ENCODE measurements around the gene CHCHD6.

The CHCHD6 gene

DNA sequence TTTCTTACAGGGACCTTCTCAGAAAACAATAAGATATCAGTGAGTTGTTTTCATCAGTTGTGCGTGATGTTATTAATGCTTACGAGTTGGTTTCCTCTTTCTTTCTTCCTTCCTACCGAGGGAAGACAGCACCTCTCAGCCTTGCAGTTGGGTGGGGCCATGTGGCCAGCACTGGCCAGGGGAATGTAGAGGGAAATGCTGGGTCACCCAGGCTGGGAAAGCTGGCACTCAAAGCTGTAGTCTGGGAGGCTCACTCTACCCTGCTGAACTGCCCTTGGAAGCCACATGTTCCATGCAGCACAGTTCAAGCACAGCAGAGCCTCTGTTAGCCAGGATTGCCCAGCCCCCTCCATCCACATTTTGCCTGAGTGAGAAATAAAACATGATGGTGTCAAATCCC is 10.1 kb upstream of the CHCHD6 start:
- Histone ChIP-seq H3K27me3 (ENCODE audit: control insufficient read depth, insufficient read depth, low read length) (peaks cover 5% of the 10 kb centered on the region), H3K36me3 (ENCODE audit: control insufficient read depth, insufficient read depth, low read length) (no peaks in the 10 kb centered on the region), H3K4me1 (ENCODE audit: control insufficient read depth, insufficient read depth, low read length) (no peaks in the 10 kb centered on the region), H3K4me3 (ENCODE audit: low read length) (no peak overlapping the region), H3K9me3 (ENCODE audit: control insufficient read depth, low read length) (no peaks in the 10 kb centered on the region), H3K9ac (ENCODE audit: low read length) (no peak overlapping the region)

- Histone ChIP-seq H3K4me1 (ENCODE audit: control insufficient read depth, insufficient read depth, low read length) (no peaks in the 10 kb centered on the region), H3K4me3 (ENCODE audit: low read length) (no peak overlapping the region), H3K9me3 (ENCODE audit: control insufficient read depth, low read length) (no peaks in the 10 kb centered on the region), H3K9ac (ENCODE audit: low read length) (no peak overlapping the region), H3K27me3 (ENCODE audit: control insufficient read depth, insufficient read depth, low read length) (peaks cover 5% of the 10 kb centered on the region), H3K36me3 (ENCODE audit: control insufficient read depth, insufficient read depth, low read length) (no peaks in the 10 kb centered on the region)
Measured at GRCh38 chr3:126696701-126697267, 7.3 kb upstream of the CHCHD6 start.

DNA sequence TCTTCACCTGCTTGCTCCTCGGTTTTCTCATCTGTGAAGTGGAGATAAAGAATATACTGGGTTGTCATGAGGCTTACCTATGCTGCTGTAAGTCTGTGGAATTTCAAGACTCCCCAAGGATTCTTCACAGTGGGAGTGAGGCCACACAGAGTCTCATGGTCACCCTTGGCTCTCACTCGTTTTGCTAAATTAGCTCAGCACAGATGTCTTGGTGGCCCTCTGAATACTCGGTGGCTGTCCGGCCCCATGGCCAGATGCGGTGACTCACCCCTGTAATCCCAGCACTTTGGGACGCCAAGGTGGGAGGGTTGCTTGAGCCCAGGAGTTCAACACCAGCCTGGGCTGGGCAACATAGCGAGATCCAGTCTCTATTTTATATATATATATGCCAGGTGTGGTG is 5.0 kb upstream of the CHCHD6 start:
- Histone ChIP-seq H3K36me3 (ENCODE audit: control insufficient read depth, insufficient read depth, low read length) (no peaks in the 10 kb centered on the region), H3K27me3 (ENCODE audit: control insufficient read depth, insufficient read depth, low read length) (no peaks in the 10 kb centered on the region), H3K9me3 (ENCODE audit: control insufficient read depth, low read length) (no peaks in the 10 kb centered on the region), H3K4me1 (ENCODE audit: control insufficient read depth, insufficient read depth, low read length) (no peaks in the 10 kb centered on the region), H3K9ac (ENCODE audit: low read length) (no peak overlapping the region), H3K4me3 (ENCODE audit: low read length) (no peak overlapping the region)

GRCh38 chr3:126704494-126705214 is 614 bp downstream of the CHCHD6 start:
- H3K4me3 ChIP-seq (ENCODE audit: low read length): peak overlapping the region; percentile 82
- H3K27me3 ChIP-seq (ENCODE audit: control insufficient read depth, insufficient read depth, low read length): no peaks in the 10 kb centered on the region
- no peaks in the 10 kb centered on the region for H3K36me3 ChIP-seq (ENCODE audit: control insufficient read depth, insufficient read depth, low read length)
- H3K9ac ChIP-seq (ENCODE audit: low read length): peak overlapping the region; percentile 63
- no peaks in the 10 kb centered on the region for H3K9me3 ChIP-seq (ENCODE audit: control insufficient read depth, low read length)
- peaks cover 6% of the 10 kb centered on the region for H3K4me1 ChIP-seq (ENCODE audit: control insufficient read depth, insufficient read depth, low read length)

DNA sequence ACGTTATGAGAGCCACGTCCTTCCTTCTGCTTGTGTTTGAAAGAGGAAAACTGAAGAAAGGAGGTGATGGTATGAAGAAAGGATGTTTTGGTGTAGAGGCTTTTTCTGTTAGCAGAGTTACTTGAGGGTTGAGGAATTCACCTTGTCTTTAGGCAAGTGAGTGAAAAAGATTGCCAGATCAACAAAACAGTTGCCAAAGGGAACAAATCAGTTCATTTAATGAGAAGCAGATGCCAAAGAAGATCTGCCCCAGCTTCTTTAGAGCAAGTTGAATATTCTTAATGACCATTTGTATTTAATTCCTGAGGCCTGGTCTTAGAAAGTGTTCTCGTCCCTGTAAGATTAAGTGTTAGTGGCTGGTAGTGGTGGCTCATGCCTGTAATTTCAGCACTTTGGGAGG is 2.6 kb downstream of the CHCHD6 start:
- Histone ChIP-seq H3K36me3 (ENCODE audit: control insufficient read depth, insufficient read depth, low read length) (no peaks in the 10 kb centered on the region), H3K4me1 (ENCODE audit: control insufficient read depth, insufficient read depth, low read length) (peaks cover 6% of the 10 kb centered on the region)

DNA sequence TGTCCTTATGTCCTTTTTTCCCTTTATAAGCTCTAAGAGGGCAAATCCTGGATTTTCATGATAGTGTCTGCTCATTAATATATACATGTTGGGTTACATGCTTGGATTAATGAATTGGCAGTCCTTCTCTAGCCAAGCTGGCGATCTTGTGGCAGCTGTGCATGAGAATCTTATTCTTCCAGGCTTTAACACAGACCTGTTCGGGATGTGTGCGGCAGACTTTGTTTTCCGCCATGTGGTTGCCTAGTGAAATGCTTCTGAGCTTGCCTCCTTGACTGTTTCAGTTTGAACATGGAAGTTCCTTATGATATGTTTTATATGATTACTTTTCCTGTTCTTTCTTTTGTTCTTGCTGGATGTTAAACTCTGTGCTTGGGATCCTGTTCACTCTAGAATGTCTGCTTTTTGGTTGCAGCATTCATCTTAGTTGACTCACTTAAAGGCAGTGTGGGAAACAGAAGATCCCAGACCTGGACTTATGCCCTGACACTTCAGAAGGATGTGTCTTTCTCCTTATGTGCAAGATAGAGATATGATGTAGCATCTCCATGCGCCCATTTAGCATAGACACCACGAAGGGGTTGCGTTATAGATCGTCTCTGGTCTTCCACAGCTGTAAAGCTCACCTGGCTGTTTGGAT is 7.2 kb downstream of the CHCHD6 start:
- H3K36me3 ChIP-seq (ENCODE audit: control insufficient read depth, insufficient read depth, low read length): no peaks in the 10 kb centered on the region
- H3K4me3 ChIP-seq (ENCODE audit: low read length): no peak overlapping the region
- H3K27me3 ChIP-seq (ENCODE audit: control insufficient read depth, insufficient read depth, low read length): no peaks in the 10 kb centered on the region
- no peak overlapping the region for H3K9ac ChIP-seq (ENCODE audit: low read length)
- H3K9me3 ChIP-seq (ENCODE audit: control insufficient read depth, low read length): no peaks in the 10 kb centered on the region
- H3K4me1 ChIP-seq (ENCODE audit: control insufficient read depth, insufficient read depth, low read length): no peaks in the 10 kb centered on the region

More for the DNA sequence above, 2.6 kb downstream of the CHCHD6 start:
- Histone ChIP-seq H3K9ac (ENCODE audit: low read length) (no peak overlapping the region), H3K9me3 (ENCODE audit: control insufficient read depth, low read length) (no peaks in the 10 kb centered on the region), H3K4me3 (ENCODE audit: low read length) (no peak overlapping the region), H3K27me3 (ENCODE audit: control insufficient read depth, insufficient read depth, low read length) (no peaks in the 10 kb centered on the region)

DNA sequence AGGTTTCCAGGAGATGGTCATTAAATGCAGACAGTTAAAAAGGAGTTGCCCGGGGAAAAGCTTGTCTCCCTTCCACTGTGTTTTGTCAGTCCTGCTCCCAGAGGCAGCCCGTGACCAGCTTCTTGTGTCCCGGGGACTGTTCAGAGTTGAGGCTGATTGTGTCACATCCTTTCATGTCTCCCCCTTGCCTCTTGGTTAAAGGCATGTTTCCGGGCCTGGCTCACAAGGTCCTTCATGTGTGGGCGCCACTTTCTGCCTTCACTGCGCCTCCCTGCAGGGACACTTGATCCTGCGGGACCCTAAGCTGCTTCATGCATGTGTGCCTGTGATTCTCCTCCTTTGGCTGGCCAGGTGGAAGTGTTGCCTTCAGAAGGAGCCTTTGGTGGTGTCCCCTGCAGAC is 9.2 kb downstream of the CHCHD6 start:
- Histone ChIP-seq H3K9me3 (ENCODE audit: control insufficient read depth, low read length) (no peaks in the 10 kb centered on the region), H3K4me3 (ENCODE audit: low read length) (no peak overlapping the region), H3K4me1 (ENCODE audit: control insufficient read depth, insufficient read depth, low read length) (no peaks in the 10 kb centered on the region), H3K9ac (ENCODE audit: low read length) (no peak overlapping the region), H3K27me3 (ENCODE audit: control insufficient read depth, insufficient read depth, low read length) (no peaks in the 10 kb centered on the region), H3K36me3 (ENCODE audit: control insufficient read depth, insufficient read depth, low read length) (no peaks in the 10 kb centered on the region)

DNA sequence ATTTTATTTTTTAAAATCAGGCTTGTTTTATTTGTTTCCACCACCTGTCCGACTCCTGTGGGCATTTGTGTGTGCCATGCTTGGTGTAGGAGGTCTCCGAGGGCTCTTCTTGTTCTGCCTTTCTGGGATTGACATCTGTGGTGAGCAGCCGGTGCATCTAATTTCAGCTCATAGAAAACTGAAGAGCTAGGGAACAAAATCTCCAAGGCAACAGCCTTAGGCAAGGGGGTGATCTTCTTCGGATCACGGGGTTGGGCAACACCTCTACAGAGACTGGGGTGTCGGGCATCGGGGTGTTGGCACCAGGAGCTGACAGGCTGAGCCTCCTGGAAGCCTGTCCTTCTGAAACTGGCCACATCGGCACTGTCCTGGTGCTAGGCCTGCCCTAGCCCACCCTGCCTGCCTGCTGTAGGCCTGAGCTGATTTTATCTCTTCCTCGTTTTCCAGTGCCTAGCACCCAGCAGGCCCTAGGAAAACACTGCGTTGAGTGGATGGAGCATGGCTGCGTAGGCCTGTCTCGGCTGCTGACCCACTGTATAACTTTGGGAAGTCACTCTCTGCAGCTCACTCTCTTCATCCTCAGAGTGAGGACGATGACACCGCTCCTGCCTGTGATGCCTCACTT is 10.3 kb downstream of the CHCHD6 start:
- no peaks in the 10 kb centered on the region for H3K27me3 ChIP-seq (ENCODE audit: control insufficient read depth, insufficient read depth, low read length)
- H3K4me3 ChIP-seq (ENCODE audit: low read length): no peak overlapping the region
- no peak overlapping the region for H3K9ac ChIP-seq (ENCODE audit: low read length)
- H3K4me1 ChIP-seq (ENCODE audit: control insufficient read depth, insufficient read depth, low read length): no peaks in the 10 kb centered on the region
- no peaks in the 10 kb centered on the region for H3K9me3 ChIP-seq (ENCODE audit: control insufficient read depth, low read length)
- no peaks in the 10 kb centered on the region for H3K36me3 ChIP-seq (ENCODE audit: control insufficient read depth, insufficient read depth, low read length)

- Histone ChIP-seq H3K4me3 (ENCODE audit: low read length) (no peak overlapping the region), H3K4me1 (ENCODE audit: control insufficient read depth, insufficient read depth, low read length) (no peaks in the 10 kb centered on the region), H3K27me3 (ENCODE audit: control insufficient read depth, insufficient read depth, low read length) (no peaks in the 10 kb centered on the region)
Measured at GRCh38 chr3:126714921-126715320, 10.9 kb downstream of the CHCHD6 start.

DNA sequence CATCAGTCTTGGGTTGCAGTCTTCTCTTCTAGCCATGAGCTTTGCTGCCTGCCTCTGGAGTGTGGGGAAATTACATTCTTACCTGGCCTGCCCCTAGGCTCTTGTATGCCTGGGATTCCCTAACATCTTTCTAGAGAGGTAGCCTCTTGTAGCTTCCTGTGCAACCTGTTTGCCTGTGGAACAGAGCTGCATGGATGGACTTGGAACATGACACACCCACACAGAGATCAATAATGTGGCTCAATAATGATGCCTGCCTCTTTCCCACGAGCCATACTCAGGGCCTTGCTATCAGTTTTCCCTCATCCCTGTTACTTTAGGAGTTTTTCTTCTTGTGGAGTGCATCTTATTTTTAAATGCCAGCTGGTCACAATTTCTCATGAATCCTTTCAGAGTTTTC is 11.4 kb downstream of the CHCHD6 start:
- H3K9me3 ChIP-seq (ENCODE audit: control insufficient read depth, low read length): no peaks in the 10 kb centered on the region
- no peaks in the 10 kb centered on the region for H3K27me3 ChIP-seq (ENCODE audit: control insufficient read depth, insufficient read depth, low read length)
- H3K4me3 ChIP-seq (ENCODE audit: low read length): no peak overlapping the region
- no peaks in the 10 kb centered on the region for H3K36me3 ChIP-seq (ENCODE audit: control insufficient read depth, insufficient read depth, low read length)
- H3K9ac ChIP-seq (ENCODE audit: low read length): no peak overlapping the region
- no peaks in the 10 kb centered on the region for H3K4me1 ChIP-seq (ENCODE audit: control insufficient read depth, insufficient read depth, low read length)

More at GRCh38 chr3:126714921-126715320, 10.9 kb downstream of the CHCHD6 start:
- Histone ChIP-seq H3K9me3 (ENCODE audit: control insufficient read depth, low read length) (no peaks in the 10 kb centered on the region), H3K9ac (ENCODE audit: low read length) (no peak overlapping the region), H3K36me3 (ENCODE audit: control insufficient read depth, insufficient read depth, low read length) (no peaks in the 10 kb centered on the region)

DNA sequence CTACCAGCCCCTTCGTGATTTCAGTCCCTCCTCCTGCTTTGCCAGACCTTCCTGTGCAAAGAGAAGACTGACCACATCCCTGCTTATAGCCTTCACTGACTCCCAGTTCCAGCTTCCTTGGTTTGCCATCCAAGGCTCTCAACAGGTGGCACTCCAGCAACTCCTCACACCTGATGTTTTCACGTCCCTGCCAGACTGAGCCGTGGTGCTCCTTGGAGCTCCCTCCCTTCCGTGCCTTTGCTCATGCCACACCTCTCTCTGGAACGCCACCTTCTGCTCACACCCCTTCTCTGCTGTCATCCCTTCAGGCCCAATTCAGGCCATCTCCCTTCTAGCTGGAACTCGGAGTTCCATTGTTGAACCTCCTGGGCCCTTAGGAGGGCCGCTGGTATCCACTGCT is 12.0 kb downstream of the CHCHD6 start:
- Histone ChIP-seq H3K9ac (ENCODE audit: low read length) (no peak overlapping the region), H3K27me3 (ENCODE audit: control insufficient read depth, insufficient read depth, low read length) (no peaks in the 10 kb centered on the region), H3K4me3 (ENCODE audit: low read length) (no peak overlapping the region)

More for the DNA sequence above, 12.0 kb downstream of the CHCHD6 start:
- no peaks in the 10 kb centered on the region for H3K4me1 ChIP-seq (ENCODE audit: control insufficient read depth, insufficient read depth, low read length)
- no peaks in the 10 kb centered on the region for H3K9me3 ChIP-seq (ENCODE audit: control insufficient read depth, low read length)
- H3K36me3 ChIP-seq (ENCODE audit: control insufficient read depth, insufficient read depth, low read length): no peaks in the 10 kb centered on the region

Data from mucosa of stomach (tissue), 1 donor.